CD14-positive monocyte (primary cell): ENCODE measurements around the gene SPRR5. TPM values are rescaled to one million over a fixed set of nuclear protein-coding genes. Genes with fewer than 3 reads are reported as not detected.

Experiments used
- DNase-seq, 3 donors: peaks; one replicate each; pipeline ENCODE4 v3.0.0-alpha.2; 2011 to 2022
- H2AFZ ChIP-seq: 2 replicates; pipeline ENCODE4 v1.6.0; 2012; ENCODE audit warnings: mild to moderate bottlenecking, low read depth, low read length, inconsistent platforms; ENCODE audit not compliant: insufficient read depth, poor library complexity, severe bottlenecking
- H3K27ac ChIP-seq, 2 donors: 1 replicate in 1 of 2; 2 replicates in 1 of 2; pipeline ENCODE4 v1.5.1; 2012 to 2013; ENCODE audit warnings: low read length in 2 of 2, control low read depth in 1 of 2, inconsistent platforms in 1 of 2, low read depth in 1 of 2, mild to moderate bottlenecking in 1 of 2
- H3K27me3 ChIP-seq, 2 donors: one replicate each; pipeline versions ENCODE4 v1.6.0 to v1.6.1; 2011 to 2013; ENCODE audit warnings: low read length in 2 of 2; ENCODE audit not compliant: control insufficient read depth in 2 of 2, insufficient read depth in 2 of 2
- H3K36me3 ChIP-seq, 2 donors: replicated peaks in 1 of 2; 1 replicate in 1 of 2; 2 replicates in 1 of 2; pipeline versions ENCODE4 v1.5.1 to v1.6.1; 2012 to 2013; ENCODE audit warnings: low read length in 2 of 2, control low read depth in 1 of 2, inconsistent platforms in 1 of 2, mild to moderate bottlenecking in 1 of 2; ENCODE audit not compliant: insufficient read depth in 2 of 2, control insufficient read depth in 1 of 2
- H3K4me1 ChIP-seq, 2 donors: 1 replicate in 1 of 2; 2 replicates in 1 of 2; pipeline versions ENCODE4 v1.5.1 to v1.6.1; 2012 to 2013; ENCODE audit warnings: low read length in 2 of 2, control low read depth in 1 of 2, inconsistent platforms in 1 of 2, mild to moderate bottlenecking in 1 of 2, moderate library complexity in 1 of 2; ENCODE audit not compliant: insufficient read depth in 2 of 2, control insufficient read depth in 1 of 2
- H3K4me2 ChIP-seq: replicated peaks from 2 replicates; pipeline ENCODE3; 2012; ENCODE audit warnings: low read length, moderate library complexity, mild to moderate bottlenecking; ENCODE audit not compliant: poor library complexity, severe bottlenecking; ENCODE audit errors: extremely low read depth
- H3K4me3 ChIP-seq, 3 experiments: fragments of 200-600 bp in 1 of 3; sonication (generic) in 1 of 3; replicated peaks in 1 of 3; 1 replicate in 2 of 3; 2 replicates in 1 of 3; pipeline ENCODE4 v1.5.1; 2011 to 2013; ENCODE audit warnings: low read length in 3 of 3, mild to moderate bottlenecking in 3 of 3, control low read depth in 2 of 3, low read depth in 2 of 3, inconsistent platforms in 1 of 3, moderate library complexity in 1 of 3
- H3K79me2 ChIP-seq: 2 replicates; pipeline ENCODE4 v1.6.0; 2012; ENCODE audit warnings: mild to moderate bottlenecking, control low read depth, inconsistent platforms, low read length, moderate library complexity; ENCODE audit not compliant: insufficient read depth
- H3K9ac ChIP-seq: 2 replicates; pipeline ENCODE4 v1.6.0; 2017; ENCODE audit warnings: low read length, mild to moderate bottlenecking; ENCODE audit not compliant: insufficient read depth, poor library complexity, severe bottlenecking
- H3K9me3 ChIP-seq, 2 donors: replicated peaks in 1 of 2; 1 replicate in 1 of 2; 2 replicates in 1 of 2; pipeline versions ENCODE4 v1.5.1 to v1.6.1; 2012 to 2013; ENCODE audit warnings: low read length in 2 of 2, control low read depth in 1 of 2; ENCODE audit not compliant: control insufficient read depth in 1 of 2, insufficient read depth in 1 of 2
- H4K20me1 ChIP-seq: 2 replicates; pipeline ENCODE4 v1.6.0; 2012; ENCODE audit warnings: mild to moderate bottlenecking, low read length, control low read depth, moderate library complexity; ENCODE audit not compliant: insufficient read depth
- H3K27ac Mint-ChIP-seq, 7 donors: one replicate each; pipeline ENCODE4 v1.8.0; 2020; ENCODE audit warnings: mild to moderate bottlenecking in 7 of 7, mixed read lengths in 7 of 7, moderate library complexity in 6 of 7, inconsistent platforms in 2 of 7
- H3K27me3 Mint-ChIP-seq, 3 donors: one replicate each; pipeline ENCODE4 v1.8.0; 2021 to 2022; ENCODE audit warnings: low read depth in 3 of 3, mild to moderate bottlenecking in 3 of 3, mixed read lengths in 3 of 3, moderate library complexity in 3 of 3, inconsistent platforms in 1 of 3
- H3K36me3 Mint-ChIP-seq, 2 donors: one replicate each; pipeline ENCODE4 v1.8.0; 2020; ENCODE audit warnings: mixed read lengths in 2 of 2, inconsistent platforms in 1 of 2, mild to moderate bottlenecking in 1 of 2
- H3K4me1 Mint-ChIP-seq: one replicate; pipeline ENCODE4 v1.8.0; 2020; ENCODE audit warnings: mild to moderate bottlenecking, mixed read lengths
- H3K4me3 Mint-ChIP-seq, 2 donors: one replicate each; pipeline ENCODE4 v1.8.0; 2020; ENCODE audit warnings: mild to moderate bottlenecking in 2 of 2, mixed read lengths in 2 of 2, moderate library complexity in 1 of 2
- H3K9me3 Mint-ChIP-seq, 7 donors: one replicate each; pipeline ENCODE4 v1.8.0; 2020 to 2022; ENCODE audit warnings: mixed read lengths in 7 of 7, mild to moderate bottlenecking in 6 of 7, moderate library complexity in 6 of 7, inconsistent platforms in 2 of 7
- CTCF ChIP-seq: fragments of 200-600 bp; IDR thresholded peaks from one replicate; pipeline ENCODE4 v1.8.0; 2022; ENCODE audit warnings: antibody characterized with exemption, mild to moderate bottlenecking
- WGBS: methylation state at CpG from one replicate; pipeline ENCODE4 v1.1.5; 2013; ENCODE audit warnings: missing lambda C conversion rate; ENCODE audit not compliant: insufficient coverage; 5-methylcytosine and 5-hydroxymethylcytosine counted together
- intact Hi-C, 2 donors: fragments of 100-400 bp; cut with micrococcal nuclease; formaldehyde crosslinking; loops; one replicate each; pipeline versions ENCODE4 v1.15.0 to v1.15.1; 2023
- polyA plus RNA-seq, 3 donors: library from polyadenylated mRNA; depleted of rRNA in 1 of 3; unstranded in 2 of 3; stranded (reverse) in 1 of 3; fragments of 300-500 nt in 2 of 3; fragments of >200 nt in 1 of 3; fragmentation: Illumina TruSeq in 2 of 3; gene quantifications; 1 replicate in 2 of 3; 2 replicates in 1 of 3; pipeline ENCODE4 v1.2.3, GENCODE V29; 2012 to 2021

SPRR5 gene
- polyA plus RNA-seq, 3 donors: not detected

- no peak overlapping the region for H3K9ac ChIP-seq
- no peak overlapping the region for H3K4me3 Mint-ChIP-seq
- no peaks in the 10 kb centered on the region for H3K27me3 ChIP-seq
- no peak overlapping the region for H3K4me2 ChIP-seq
- H3K36me3 ChIP-seq: no peaks in the 10 kb centered on the region
- intact Hi-C loops: no loop called here
- no peaks in the 10 kb centered on the region for H3K9me3 ChIP-seq
- no peak overlapping the region for H3K27ac Mint-ChIP-seq
- no peaks in the 10 kb centered on the region for H4K20me1 ChIP-seq
- no CpG with 5 or more reads among the region's 3 CpGs for WGBS
- no peaks in the 10 kb centered on the region for H3K36me3 Mint-ChIP-seq
- no peak overlapping the region for H2AFZ ChIP-seq
- TF ChIP-seq CTCF: no peak
- DNase-seq: no peak
- H3K27ac ChIP-seq: no peak overlapping the region
- H3K4me3 ChIP-seq: no peak overlapping the region
- no peaks in the 10 kb centered on the region for H3K4me1 Mint-ChIP-seq
- no peaks in the 10 kb centered on the region for H3K4me1 ChIP-seq
- no peaks in the 10 kb centered on the region for H3K79me2 ChIP-seq
- peaks cover 0 to 2% (median 0%) of the 10 kb centered on the region in 7 donors for H3K9me3 Mint-ChIP-seq
- peaks cover 1 to 9% (median 4%) of the 10 kb centered on the region in 3 donors for H3K27me3 Mint-ChIP-seq
Measured at GRCh38 chr1:152959273-152959672, 12.3 kb downstream of the SPRR5 start.

- no peak for TF ChIP-seq CTCF
- H3K36me3 ChIP-seq: no peaks in the 10 kb centered on the region
- no peaks in the 10 kb centered on the region for H3K79me2 ChIP-seq
- 94% methylated on average over 9 of the region's 10 CpGs for WGBS
- no peaks in the 10 kb centered on the region for H3K4me1 ChIP-seq
- no peak overlapping the region for H3K9ac ChIP-seq
- H3K9me3 ChIP-seq: no peaks in the 10 kb centered on the region
- Mint-ChIP-seq H3K4me1 (no peaks in the 10 kb centered on the region), H3K4me3 (no peak overlapping the region), H3K27ac (peak overlapping the region in 1 of 7 donors; percentile 45), H3K9me3 (peaks cover 0 to 2% (median 0%) of the 10 kb centered on the region in 7 donors), H3K36me3 (no peaks in the 10 kb centered on the region), H3K27me3 (peaks cover 1 to 9% (median 4%) of the 10 kb centered on the region in 3 donors)
- no peak for DNase-seq
- H3K4me2 ChIP-seq: no peak overlapping the region
- no peaks in the 10 kb centered on the region for H4K20me1 ChIP-seq
- H3K4me3 ChIP-seq: no peak overlapping the region
- no peaks in the 10 kb centered on the region for H3K27me3 ChIP-seq
- intact Hi-C loops: no loop called here
- no peak overlapping the region for H2AFZ ChIP-seq
- H3K27ac ChIP-seq: no peak overlapping the region
Measured at GRCh38 chr1:152959801-152960451, 12.9 kb downstream of the SPRR5 start.
